Psoas muscle (tissue), 8 donors: Measurements from ENCODE around the gene LEF1. TPM values are rescaled to one million over a fixed set of nuclear protein-coding genes. Genes with fewer than 3 reads are reported as not detected.

Experiments used
- ATAC-seq, 4 donors: fragments of 200-7000 bp; cut with Tn5 transposase; one replicate each; pipeline ENCODE4 v1.9.1; 2020; ENCODE audit warnings: moderate library complexity in 3 of 4, mild to moderate bottlenecking in 2 of 4
- DNase-seq, 2 donors: peaks; one replicate each; pipeline ENCODE4 v3.0.0-alpha.2; 2020
- H3K27ac ChIP-seq: fragments of 200-600 bp; one replicate; pipeline ENCODE4 v1.8.0; 2022
- H3K27me3 ChIP-seq, 3 donors: fragments of 200-600 bp in 1 of 3; one replicate each; pipeline versions ENCODE4 v1.6.1 to v1.8.0; 2013 to 2022; ENCODE audit warnings: low read length in 2 of 3, mild to moderate bottlenecking in 2 of 3, moderate library complexity in 1 of 3; ENCODE audit not compliant: insufficient read depth in 3 of 3
- H3K36me3 ChIP-seq, 2 donors: fragments of 200-600 bp in 1 of 2; one replicate each; pipeline versions ENCODE4 v1.6.1 to v1.8.0; 2013 to 2022; ENCODE audit warnings: low read depth in 1 of 2, mild to moderate bottlenecking in 1 of 2, moderate library complexity in 1 of 2; ENCODE audit not compliant: insufficient read depth in 1 of 2
- H3K4me1 ChIP-seq: fragments of 200-600 bp; one replicate; pipeline ENCODE4 v1.8.0; 2022
- H3K4me3 ChIP-seq: fragments of 200-600 bp; one replicate; pipeline ENCODE4 v1.8.0; 2022; ENCODE audit warnings: mild to moderate bottlenecking
- H3K9me3 ChIP-seq: fragments of 200-600 bp; one replicate; pipeline ENCODE4 v1.8.0; 2022
- WGBS, 3 donors: extraction: QIAGEN DNeasy Blood & Tissue Kit; methylation state at CpG; one replicate each; pipeline versions ENCODE4 v1.1.6 to v1.1.7; 2013; 5-methylcytosine and 5-hydroxymethylcytosine counted together
- intact Hi-C, 2 donors: fragments of 100-400 bp; cut with DNase I; formaldehyde crosslinking; loops; one replicate each; pipeline versions ENCODE4 v1.11.0 to v1.14.2; 2022
- polyA plus RNA-seq, 3 donors: library from polyadenylated mRNA; stranded (reverse); fragments of 200-250 nt; gene quantifications; one replicate each; pipeline ENCODE4 v1.2.3, GENCODE V29; 2013
- total RNA-seq, 4 donors: library from RNA; stranded (reverse); fragmentation: NEBNext Ultra II Directional in 2 of 4; extraction: Animal tissue kit (Norgen Biotek cat#: 25700) in 2 of 4; gene quantifications; one replicate each; pipeline versions ENCODE4 v1.2.1 to v1.2.4, GENCODE V29; 2021 to 2023
- TF ChIP-seq, protein P1 (sequence below): fragments of 200-600 bp; IDR thresholded peaks from one replicate; pipeline ENCODE4 v1.8.0; 2022; ENCODE audit warnings: antibody characterized with exemption
- donor health status: healthy with polysubstance abuse.
- donor health status: DM: no; HTN: no; CAD: no; lungs with moderate emphysema.
- donor health status: Bipolar disorder and iron deficiency.
- donor health status: healthy.
- donor health status: DM: yes; HTN: yes; CAD: no.
- donor health status: DM: no; HTN: no; CAD: no.
- donor health status: DM: no; HTN: no; CAD: no.
- donor health status: DM: yes; HTN: yes; CAD: no.

Gene LEF1
- total and polyA plus RNA-seq, 7 donors: 0.10 to 0.44 (median 0.29) TPM

DNA sequence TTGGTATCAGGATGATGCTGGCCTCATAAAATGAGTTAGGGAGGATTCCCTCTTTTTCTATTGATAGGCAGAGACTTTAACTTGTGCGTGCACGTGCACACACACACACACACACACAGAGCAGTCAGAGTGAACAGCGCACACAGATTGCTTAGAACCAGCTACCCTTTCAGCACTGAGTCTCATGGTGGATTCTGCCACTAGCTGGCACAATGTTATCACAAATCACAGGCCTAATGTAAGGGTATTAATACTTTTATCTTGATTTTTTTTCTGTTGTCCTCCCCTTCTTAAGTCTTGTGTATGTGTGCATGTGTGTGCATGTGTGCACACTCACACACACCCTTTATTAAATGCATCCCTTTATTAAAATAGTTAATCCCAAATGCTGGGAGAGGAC lies 125.8 kb downstream of the LEF1 start:
- Histone ChIP-seq H3K4me3 (no peak overlapping the region), H3K27me3 (no peaks in the 10 kb centered on the region), H3K27ac (no peak overlapping the region), H3K9me3 (no peaks in the 10 kb centered on the region), H3K36me3 (peaks cover 0 to 4% of the 10 kb centered on the region in 2 donors), H3K4me1 (peaks cover 7% of the 10 kb centered on the region)
- intact Hi-C loops: no loop called here
- no peak for DNase-seq
- no peak for ATAC-seq
- TF ChIP-seq, protein P1, sequence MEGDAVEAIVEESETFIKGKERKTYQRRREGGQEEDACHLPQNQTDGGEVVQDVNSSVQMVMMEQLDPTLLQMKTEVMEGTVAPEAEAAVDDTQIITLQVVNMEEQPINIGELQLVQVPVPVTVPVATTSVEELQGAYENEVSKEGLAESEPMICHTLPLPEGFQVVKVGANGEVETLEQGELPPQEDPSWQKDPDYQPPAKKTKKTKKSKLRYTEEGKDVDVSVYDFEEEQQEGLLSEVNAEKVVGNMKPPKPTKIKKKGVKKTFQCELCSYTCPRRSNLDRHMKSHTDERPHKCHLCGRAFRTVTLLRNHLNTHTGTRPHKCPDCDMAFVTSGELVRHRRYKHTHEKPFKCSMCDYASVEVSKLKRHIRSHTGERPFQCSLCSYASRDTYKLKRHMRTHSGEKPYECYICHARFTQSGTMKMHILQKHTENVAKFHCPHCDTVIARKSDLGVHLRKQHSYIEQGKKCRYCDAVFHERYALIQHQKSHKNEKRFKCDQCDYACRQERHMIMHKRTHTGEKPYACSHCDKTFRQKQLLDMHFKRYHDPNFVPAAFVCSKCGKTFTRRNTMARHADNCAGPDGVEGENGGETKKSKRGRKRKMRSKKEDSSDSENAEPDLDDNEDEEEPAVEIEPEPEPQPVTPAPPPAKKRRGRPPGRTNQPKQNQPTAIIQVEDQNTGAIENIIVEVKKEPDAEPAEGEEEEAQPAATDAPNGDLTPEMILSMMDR: no peak
- WGBS, 3 donors: 89 to 95% (median 91%) methylated on average over 3 of the region's 3 CpGs

DNA sequence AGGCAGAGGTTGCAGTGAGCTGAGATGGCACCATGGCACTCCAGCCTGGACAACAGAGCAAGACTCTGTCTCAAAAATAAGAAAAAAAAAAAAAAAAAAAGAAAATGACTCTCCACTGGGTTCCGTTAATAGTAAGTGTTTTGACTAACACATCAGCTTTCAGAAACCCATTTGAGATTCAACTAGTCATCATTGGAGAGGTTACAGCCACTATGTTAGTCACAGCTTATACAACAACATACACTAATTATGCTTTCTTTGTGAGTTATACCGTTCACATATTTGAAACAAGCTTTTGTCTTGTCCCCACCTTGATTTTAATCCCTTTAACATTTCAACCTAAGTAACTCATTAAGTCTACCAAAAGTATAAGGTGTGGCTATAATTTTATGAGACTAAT lies 130.8 kb downstream of the LEF1 start:
- Histone ChIP-seq H3K27me3 (no peaks in the 10 kb centered on the region), H3K4me1 (no peaks in the 10 kb centered on the region), H3K36me3 (peaks cover 9 to 35% of the 10 kb centered on the region in 2 donors), H3K27ac (no peak overlapping the region), H3K9me3 (no peaks in the 10 kb centered on the region), H3K4me3 (no peak overlapping the region)
- intact Hi-C loops: no loop called here
- DNase-seq (no peak), ATAC-seq (no peak)
- TF ChIP-seq, protein P1: no peak
- WGBS, 3 donors: 88 to 93% (median 92%) methylated on average over 2 of the region's 2 CpGs

DNA sequence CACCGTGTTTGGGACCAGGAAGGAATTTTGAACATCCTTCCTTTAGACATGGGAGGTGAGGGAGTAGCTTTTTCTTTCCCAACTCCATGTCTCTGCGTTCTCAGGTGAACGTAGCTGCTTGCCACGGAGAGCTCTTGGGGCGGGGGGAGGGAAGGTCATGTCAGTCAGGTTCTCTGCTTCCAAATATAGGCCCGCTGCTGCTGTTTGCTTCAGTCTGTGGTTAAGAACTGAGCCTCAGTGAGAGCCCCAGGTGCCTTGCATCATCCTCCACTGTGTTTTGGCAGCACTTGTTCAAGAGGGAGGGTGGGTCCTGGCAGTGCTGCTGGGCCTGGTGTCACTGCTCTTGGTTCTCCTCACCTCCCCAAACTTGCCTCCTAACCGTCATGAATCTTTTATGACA lies 132.5 kb downstream of the LEF1 start:
- H3K9me3 ChIP-seq: no peaks in the 10 kb centered on the region
- H3K4me1 ChIP-seq: no peaks in the 10 kb centered on the region
- intact Hi-C loops: no loop called here
- TF ChIP-seq, protein P1: no peak
- WGBS, 3 donors: 67 to 79% (median 77%) methylated on average over 7 of the region's 7 CpGs
- DNase-seq (no peak), ATAC-seq (peak; percentile 57 to 78 (median 62))
- no peak overlapping the region for H3K4me3 ChIP-seq
- no peaks in the 10 kb centered on the region for H3K27me3 ChIP-seq
- no peak overlapping the region for H3K27ac ChIP-seq
- H3K36me3 ChIP-seq: peaks cover 10 to 44% of the 10 kb centered on the region in 2 donors

- Histone ChIP-seq H3K4me1 (no peaks in the 10 kb centered on the region), H3K27me3 (no peaks in the 10 kb centered on the region), H3K4me3 (no peak overlapping the region), H3K36me3 (peaks cover 10 to 50% of the 10 kb centered on the region in 2 donors), H3K27ac (no peak overlapping the region), H3K9me3 (no peaks in the 10 kb centered on the region)
- ATAC-seq (no peak), DNase-seq (no peak)
- WGBS, 3 donors: 80 to 89% (median 87%) methylated on average over 6 of the region's 6 CpGs
- intact Hi-C loops: no loop called here
- TF ChIP-seq, protein P1: no peak
Measured at GRCh38 chr4:108035691-108036090, 133.0 kb downstream of the LEF1 start.

GRCh38 chr4:108034565-108034964 lies 134.2 kb downstream of the LEF1 start:
- no peak for DNase-seq
- peaks cover 10 to 60% of the 10 kb centered on the region in 2 donors for H3K36me3 ChIP-seq
- H3K27me3 ChIP-seq: no peaks in the 10 kb centered on the region
- no peaks in the 10 kb centered on the region for H3K9me3 ChIP-seq
- TF ChIP-seq, protein P1: no peak
- H3K27ac ChIP-seq: no peak overlapping the region
- intact Hi-C loops: no loop called here
- ATAC-seq: no peak
- H3K4me1 ChIP-seq: no peaks in the 10 kb centered on the region
- 82 to 90% (median 84%) methylated on average over 7 of the region's 7 CpGs for WGBS, 3 donors
- H3K4me3 ChIP-seq: no peak overlapping the region
